GM19468 (cell line): ENCODE measurements around the gene MAP1LC3B.

Source experiments
- ATAC-seq: cut with Tn5 transposase; IDR thresholded peaks from one replicate; pipeline ENCODE4 v1.9.1; 2021; ENCODE audit warnings: mild to moderate bottlenecking, moderate library complexity, moderate number of reproducible peaks; ENCODE audit not compliant: unreplicated experiment; ENCODE audit errors: extremely low read depth

The MAP1LC3B gene

DNA sequence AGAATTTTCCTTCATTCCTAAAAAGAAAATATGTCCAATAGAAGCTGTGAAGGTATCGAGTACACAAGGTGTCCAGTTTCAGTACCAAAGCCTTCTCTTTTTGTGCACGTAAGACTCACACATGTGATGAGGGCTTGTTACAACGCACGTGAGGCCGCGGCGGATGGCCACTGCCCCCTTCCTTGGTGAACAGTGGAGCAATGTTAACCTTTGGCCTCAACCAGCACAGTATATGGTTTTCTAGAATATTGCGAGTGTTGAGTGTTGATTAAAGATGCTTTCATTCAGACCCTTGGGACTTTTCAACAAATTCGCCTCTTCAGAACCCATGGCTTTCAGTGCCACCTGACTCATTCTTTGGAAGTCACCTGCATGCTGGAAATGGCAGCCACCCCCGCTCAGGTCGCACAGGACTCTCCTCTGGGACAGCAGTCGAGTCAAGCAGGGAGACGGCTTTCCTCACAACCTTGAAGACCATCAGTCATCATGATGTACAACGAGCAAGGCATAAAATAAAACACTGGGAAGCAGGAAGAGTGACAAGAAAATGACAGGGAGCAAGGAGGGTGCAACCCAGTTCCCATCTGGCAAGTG, 14.5 kb downstream of the MAP1LC3B start:
- no peak for ATAC-seq

GRCh38 chr16:87407511-87408112, 15.5 kb downstream of the MAP1LC3B start:
- no peak for ATAC-seq

DNA sequence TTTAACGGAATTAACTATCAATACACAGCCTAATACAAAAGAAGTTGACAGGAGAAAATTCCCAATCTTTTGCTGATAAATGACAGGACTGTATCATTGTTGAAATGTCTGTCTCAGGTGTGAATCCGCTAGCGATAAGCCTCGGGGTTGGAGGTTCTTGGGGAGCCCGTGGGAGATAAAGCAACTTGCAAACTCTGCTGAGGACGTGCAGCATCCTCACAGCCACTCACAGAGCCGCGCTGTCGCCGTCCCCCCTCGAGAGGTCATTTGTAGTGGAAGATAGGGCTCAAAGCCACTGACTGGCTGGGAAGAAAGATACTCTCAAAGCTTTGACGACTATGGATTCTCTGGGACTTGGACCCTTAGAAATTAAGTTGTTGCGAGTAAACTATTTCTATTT, 17.0 kb downstream of the MAP1LC3B start:
- ATAC-seq = no peak

DNA sequence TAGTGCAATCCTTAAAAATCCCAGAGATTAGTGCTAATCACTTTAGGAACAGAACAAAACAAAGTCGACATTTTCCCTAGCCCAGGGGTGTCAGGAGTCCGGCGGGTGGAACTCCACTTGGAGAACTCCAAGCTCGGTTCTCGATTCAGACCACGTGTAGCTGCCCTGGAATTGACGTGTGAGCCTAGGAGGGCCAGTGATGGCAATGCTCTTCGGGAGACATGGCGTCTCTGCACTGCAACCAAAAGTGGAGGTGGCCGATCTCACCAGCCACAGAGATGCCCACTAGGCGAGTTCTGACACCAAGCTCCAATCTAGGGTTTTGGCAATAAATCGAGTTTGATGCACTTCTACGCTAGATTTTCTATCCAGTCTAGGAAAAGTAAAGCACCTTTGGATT, 17.6 kb downstream of the MAP1LC3B start:
- ATAC-seq = no peak

GRCh38 chr16:87410530-87410929, 18.4 kb downstream of the MAP1LC3B start:
- ATAC-seq = no peak

DNA sequence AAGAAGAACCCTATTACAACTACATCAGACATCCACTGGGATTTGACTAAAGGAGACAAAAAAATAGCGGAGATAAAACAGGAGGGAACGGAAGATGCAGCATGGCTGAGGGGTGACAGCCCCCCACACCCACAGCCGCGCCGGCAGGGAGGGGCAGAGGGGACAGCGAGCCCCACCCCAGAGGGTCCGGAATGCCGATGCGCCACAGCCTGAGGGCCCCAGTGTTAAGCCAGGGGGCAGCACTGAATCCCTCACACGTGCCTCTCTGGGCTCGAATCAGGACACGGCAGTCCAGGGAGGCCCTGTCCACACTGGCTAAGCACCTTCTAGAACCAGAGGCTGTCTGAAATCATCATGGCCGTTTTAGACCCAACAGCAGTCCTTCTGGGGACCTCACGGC, 18.8 kb downstream of the MAP1LC3B start:
- ATAC-seq = no peak

DNA sequence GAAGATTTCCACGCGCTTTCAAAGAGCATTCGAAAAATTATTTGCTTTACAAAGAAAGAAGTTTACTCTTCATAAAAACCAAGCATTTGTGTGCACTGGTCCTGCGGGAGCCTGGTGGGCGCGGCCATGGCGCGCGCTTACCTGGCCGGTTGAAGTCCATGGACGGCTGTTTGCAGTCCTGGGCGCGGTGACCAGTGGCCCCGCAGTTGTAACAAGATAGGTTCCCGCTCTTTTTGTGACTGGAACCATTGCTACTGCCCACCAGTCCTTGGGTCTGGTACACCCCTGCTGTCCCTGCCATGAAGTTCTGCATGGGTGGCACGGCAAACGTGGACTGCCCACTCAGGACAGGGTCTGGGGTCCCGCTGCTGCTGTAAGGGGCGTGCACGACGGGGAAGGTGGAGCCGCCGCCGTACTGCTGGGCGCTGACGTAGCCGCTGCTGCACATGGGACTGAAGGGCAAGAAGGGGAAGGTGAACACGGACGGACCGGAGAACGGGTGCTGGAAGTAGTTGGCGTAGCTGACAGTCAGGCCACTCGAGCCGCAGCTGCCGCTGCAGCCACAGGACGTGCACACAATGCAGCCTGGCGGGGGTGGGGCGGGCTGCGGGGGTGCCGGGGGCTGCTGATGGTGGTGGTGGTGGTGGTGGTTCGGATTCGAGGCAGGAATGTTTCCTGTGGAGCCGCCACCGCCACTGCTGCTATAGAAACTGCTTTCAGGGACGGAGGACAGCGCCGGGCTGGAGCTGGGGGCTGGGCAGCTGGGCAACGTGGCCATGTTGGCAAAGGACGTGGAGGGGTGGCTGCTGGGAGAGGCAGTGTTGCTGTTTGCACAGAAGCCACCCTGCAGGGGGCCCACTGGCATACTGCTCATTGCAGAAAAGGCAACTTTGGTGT, 19.5 kb downstream of the MAP1LC3B start:
- no peak for ATAC-seq

GRCh38 chr16:87412371-87412995, 20.3 kb downstream of the MAP1LC3B start:
- no peak for ATAC-seq

DNA sequence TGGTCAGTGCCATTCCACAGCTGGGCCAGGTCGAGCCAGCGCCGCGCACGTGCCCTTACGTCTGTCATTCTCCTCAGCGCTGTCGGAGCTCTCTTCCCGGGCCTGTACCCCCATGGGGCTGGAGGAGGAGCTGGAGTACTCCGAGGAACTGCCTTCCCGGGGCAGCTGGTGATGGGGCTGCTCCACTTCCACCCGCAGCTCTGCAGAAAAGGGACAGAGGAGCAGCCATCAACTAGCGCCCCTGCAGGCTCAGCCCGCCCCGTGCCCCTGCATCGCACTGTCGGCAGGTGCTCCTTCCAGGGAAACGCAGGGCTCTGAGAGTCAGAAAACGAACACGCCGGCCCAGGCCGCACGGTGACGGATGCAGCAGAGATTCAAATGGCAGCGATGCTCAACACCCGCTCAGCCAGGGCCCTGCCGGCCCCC, 20.9 kb downstream of the MAP1LC3B start:
- ATAC-seq = no peak

- no peak for ATAC-seq
These were observed 22.1 kb downstream of the MAP1LC3B start for GRCh38 chr16:87414251-87414680.

GRCh38 chr16:87415441-87415840, 23.3 kb downstream of the MAP1LC3B start:
- no peak for ATAC-seq

DNA sequence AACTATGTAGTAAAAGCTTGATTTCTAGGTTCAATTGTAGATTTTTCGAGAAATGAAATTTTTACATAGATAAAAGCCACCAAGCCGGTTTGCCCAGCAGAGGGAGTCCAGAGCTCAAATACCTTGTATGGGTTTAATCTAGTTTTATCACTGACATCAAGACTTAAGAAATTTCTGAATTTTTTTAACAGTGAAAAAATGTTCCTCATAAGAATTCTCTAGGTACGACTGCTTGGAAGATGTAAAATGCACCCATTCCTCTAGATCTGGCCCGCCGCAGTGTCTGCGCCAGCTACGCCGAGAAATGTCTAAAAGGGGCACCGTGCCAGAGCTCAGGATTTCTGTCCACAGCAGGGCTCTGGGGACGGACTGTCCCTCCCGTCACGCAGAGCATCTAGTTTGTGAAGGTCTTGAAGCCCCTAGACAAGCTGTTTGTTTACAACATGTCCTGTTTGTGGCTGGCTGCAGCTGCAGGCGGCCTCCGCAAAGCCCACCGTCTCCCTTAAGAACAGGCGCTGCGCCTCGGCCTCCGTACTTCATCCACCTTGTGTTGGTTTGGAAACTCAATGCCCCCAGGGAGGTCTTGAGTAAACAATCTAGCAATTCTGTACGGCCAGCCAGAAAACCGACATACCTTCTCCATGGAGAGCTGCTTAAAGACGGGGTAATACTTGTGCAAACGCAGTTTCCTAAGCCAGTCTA, 24.8 kb downstream of the MAP1LC3B start:
- no peak for ATAC-seq

- no peak for ATAC-seq
These were observed 25.4 kb downstream of the MAP1LC3B start for GRCh38 chr16:87417528-87417910.

DNA sequence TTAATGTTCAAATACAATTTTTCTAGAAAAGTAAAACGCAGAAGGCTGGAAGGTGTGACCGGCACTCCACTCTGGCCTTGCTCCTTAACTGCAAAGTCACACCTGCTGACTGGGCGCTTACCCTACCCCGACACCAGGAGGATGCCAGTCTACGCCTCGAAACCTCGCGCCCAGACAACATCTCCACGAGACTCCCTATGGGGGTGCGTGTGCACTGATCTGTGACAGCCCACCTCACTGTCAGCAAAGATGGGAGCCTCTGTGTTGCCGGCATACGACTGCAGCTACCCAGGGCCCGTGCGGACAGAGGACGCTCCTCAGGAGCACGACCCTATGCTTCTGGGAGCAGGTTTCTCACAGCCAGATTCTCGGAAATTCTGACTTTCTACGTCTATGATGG, 26.1 kb downstream of the MAP1LC3B start:
- no peak for ATAC-seq

DNA sequence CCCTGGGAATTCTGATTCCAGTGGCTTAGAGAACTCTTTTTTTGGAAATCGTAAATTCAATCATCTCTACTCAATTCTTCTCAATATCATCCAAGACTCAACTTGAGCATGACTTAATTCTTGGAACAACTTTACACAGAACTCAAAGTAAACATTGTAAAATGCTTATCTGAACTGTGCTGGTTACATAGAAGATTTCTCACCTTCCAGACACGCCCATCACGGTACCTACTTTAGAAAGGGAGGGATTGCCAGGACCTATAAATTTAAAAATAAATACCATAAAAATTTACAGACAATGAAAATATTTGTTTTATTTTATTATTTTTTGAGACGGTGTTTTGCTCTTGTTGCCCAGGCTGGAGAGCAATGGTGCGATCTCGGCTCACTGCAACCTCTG, 26.5 kb downstream of the MAP1LC3B start:
- no peak for ATAC-seq

- ATAC-seq = no peak
These were observed 28.2 kb downstream of the MAP1LC3B start for GRCh38 chr16:87420026-87421002.

DNA sequence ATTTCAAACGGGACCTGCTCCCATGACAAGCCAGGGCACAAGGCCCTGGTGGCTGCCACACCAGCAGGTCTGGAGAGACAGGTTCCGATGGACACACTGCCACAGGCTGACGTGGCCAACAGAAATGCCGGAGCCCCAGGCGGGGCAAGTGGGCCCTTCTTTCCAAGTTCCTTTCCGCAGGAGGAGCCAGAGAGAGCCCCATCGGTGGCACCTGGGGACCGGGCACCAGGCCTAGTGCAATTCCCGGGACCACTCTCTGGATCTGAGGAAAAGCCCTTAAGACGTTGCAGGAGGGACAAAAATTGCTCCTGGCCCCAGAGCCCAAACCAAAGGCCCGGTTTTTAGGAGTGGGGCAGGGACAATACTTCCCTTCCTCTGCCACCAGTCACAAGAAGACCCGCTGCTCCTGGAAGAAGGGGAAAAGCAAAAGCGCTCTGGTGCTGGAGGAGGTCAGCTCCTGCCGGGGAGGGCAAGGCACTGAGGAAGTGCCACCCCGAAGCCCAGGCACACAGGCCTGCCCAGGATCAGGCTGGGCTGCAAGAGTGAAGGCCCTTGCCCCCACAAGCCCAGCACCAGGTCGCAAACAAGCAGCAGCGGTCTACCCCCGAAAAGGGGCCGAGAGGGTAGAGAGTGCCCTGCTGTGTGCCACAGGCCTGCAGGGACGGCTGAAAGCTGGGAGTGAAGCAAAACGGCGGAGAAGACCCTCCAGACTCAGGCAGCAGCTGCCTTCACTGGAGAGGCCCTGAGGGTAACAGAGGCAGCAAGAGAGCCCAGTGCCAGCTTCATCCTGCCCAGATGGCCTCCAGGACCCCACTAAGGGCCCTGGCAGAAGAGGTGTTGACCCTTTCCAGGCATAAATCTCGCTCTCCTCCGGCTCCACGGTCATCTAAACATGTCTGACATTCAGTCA, 29.1 kb downstream of the MAP1LC3B start:
- ATAC-seq = no peak

- ATAC-seq = no peak
These were observed 30.0 kb downstream of the MAP1LC3B start for GRCh38 chr16:87422106-87422505.
